GM21515 (cell line): Measurements from ENCODE around the gene SNN.

Experiments
- ATAC-seq: cut with Tn5 transposase; IDR thresholded peaks from one replicate; pipeline ENCODE4 v1.9.1; 2021; ENCODE audit not compliant: unreplicated experiment

SNN gene

GRCh38 chr16:11635113-11635652, 33.1 kb upstream of the SNN start:
- ATAC-seq = no peak

DNA sequence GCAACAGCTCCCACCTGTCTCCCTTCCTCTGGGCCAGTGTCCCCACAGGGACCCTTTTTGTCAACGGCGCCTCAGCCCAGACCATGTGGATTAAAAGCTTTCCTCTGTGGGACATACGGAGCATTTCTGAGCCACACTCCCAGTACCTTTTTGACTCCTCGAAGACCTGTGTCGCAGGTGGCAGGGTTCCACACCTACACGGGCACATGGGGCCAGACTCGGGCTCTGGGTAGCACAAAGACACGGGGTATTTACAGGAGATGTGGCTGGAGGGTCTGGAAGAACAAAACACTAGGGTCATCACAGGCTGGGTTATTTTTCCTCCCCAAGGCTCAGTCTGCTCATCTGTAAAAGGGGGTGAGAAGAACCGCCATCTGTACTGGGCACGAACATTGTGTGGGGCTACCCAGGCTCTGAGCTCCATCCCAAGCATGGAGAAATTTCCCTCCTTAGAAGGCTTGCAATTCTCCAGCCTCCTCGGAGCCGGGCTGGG, 32.5 kb upstream of the SNN start:
- no peak for ATAC-seq

GRCh38 chr16:11636172-11636721, 32.0 kb upstream of the SNN start:
- ATAC-seq = no peak

- ATAC-seq = no peak
These were observed 30.9 kb upstream of the SNN start for GRCh38 chr16:11637320-11637719.

DNA sequence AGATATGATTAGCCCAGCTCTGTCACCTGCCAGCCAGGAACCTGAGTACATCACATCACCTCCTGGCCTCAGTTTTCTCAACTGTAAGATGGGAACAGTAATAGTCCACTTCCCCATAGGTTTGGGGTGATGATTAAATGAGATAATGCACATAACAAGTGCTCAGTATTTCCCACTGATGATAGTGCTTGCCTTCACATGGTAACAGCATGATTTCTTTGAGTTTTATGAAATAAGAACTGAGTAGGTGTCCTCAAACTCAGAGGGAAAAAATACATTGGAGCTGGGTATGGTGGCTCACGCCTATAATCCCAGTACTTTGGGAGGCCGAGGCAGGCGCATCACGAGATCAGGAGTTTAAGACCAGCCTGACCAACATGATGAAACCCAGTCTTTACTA, 30.1 kb upstream of the SNN start:
- ATAC-seq = no peak

DNA sequence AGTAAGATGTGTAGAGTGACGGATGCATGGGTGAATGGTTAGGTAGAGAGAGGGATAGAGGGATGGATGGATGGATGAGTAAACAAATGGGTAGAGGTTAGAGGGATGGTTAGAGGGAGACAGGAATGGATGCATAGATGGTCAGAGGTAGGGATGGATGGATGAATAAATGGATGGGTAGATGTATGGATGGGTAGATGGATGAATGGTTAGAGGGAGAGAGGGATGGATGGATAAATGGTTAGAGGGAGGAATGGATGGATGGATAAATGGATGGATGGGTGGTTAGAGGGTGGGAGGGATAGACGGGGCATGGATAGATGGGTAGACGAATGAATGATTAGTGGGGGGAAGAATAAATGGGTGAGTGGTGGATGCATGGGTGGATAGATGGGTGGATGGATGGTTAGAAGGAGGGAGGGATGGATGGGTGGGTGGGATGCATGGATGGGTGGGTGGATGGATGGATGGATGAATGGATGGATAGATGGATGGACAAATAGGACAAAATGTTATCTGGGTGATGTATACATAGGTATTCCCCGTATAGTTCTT, 29.2 kb upstream of the SNN start:
- ATAC-seq = no peak

GRCh38 chr16:11639925-11640899, 28.0 kb upstream of the SNN start:
- ATAC-seq = no peak

DNA sequence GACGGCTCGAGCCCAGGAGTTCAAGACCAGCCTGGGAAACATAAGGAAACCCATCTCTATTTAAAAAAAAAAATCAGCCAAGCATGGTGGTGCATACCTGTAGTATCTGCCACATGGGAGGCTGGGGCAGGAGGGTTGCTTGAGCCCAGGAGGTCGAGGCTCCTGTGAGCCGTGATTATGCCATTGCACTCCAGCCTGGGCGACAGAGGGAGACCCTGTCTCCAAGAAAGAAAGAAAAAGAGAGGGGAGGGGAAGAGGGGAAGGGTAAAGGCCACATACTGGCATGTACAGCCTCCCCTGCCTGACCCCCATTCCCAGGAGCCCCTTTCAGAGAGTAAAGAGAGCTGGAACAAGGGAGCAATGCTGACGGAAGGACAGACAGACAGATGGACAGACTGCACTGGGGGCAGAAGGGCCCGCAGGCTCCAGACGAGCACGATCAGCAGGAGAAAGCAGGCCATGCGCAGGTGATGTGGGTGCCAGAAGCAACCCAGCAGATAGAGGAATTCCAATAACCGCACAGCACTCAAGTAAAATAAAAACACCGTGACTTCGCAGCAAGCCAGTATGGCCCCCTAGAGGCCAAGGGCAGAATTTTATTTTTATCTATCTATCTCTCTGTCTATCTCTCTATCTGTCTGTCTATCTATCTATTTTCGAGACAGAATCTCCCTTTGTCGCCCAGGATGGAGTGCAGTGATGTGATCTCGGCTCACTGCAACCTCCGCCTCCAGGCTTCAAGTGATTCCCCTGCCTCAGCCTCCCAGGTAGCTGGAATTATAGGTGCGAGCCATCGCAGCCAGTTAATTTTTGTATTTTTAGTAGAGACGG, 27.1 kb upstream of the SNN start:
- ATAC-seq = no peak

- no peak for ATAC-seq
These were observed 25.5 kb upstream of the SNN start for GRCh38 chr16:11642765-11643116.

DNA sequence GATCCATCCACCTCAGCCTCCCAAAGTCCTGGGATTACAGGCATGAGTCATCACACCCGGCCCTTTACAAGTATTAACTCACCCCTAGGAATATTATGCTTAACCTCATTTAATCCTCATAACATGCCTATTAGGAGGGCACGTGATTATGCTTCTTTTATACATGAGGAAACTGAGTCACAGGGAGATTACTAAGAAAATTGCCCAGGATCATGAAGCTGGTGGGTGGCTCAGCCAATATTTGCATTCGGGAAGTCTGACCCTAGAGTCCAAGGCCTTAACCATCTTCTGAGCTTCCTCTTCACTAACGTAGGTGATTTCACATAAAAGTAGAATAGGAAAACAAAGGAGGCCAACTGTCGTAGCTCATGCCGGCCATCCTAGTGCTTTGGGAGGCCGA, 19.0 kb upstream of the SNN start:
- ATAC-seq = no peak

GRCh38 chr16:11650641-11651591, 17.3 kb upstream of the SNN start:
- no peak for ATAC-seq

- no peak for ATAC-seq
These were observed 16.5 kb upstream of the SNN start for GRCh38 chr16:11651796-11652195.

- no peak for ATAC-seq
These were observed 12.6 kb upstream of the SNN start for GRCh38 chr16:11655655-11656054.

DNA sequence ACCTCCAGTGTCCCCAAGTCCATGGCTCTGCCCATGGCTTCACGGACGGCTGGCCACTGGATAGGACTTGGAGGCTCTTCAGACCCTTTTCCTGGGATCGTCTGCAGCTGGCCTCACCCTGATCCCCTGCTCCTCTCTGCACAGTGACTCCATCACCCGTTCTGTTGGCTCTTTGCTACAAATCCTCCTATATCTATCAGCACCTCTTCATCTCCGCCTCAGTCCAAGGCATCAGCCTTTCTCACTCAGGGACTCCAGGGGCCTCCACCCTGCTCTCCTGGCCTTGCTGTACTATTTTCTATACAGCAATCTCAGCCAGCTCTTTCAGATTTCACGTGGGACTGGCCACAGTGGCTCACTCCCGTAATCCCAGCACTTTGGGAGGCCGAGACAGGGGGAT, 10.7 kb upstream of the SNN start:
- ATAC-seq = no peak

DNA sequence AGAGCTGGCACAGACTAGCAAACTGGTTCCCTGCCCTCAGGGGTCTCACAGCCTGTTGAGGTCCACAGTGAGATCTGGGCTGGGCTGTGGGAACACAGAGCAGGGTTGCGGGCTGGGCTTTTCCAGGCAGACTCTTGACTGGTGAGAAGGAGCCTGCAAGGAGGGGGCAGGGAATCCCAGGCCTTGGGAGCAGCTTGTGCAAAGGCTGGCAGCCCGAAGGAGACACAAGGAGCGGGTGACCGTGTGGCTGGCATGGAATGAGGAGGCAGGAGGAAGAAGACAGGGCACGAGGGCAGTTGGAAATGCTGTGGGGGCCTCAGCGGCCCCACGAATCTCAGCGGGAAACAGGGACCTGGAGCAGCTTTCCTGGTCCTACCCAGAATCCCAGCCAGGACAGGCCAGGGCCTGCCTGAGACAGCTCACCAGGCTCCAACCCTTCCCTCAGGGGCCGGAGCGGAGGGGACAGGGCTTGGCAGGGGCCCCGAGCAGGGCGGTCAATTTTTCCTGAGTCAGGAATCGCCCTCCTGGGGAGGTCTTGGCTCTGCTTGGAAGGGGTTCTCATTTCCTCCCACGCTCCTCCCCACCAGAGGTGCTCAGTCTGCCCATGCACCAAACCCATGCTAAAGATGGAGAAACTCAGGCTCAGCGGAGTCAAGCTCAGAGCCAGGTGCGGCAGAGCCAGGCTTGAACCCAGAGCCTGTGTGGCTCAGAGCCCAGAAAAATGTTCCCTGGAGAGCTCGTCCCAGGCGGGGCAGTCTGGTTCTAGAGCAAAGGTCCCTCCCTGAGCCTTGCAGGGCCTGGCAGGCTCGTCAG, 9.2 kb upstream of the SNN start:
- ATAC-seq = no peak

DNA sequence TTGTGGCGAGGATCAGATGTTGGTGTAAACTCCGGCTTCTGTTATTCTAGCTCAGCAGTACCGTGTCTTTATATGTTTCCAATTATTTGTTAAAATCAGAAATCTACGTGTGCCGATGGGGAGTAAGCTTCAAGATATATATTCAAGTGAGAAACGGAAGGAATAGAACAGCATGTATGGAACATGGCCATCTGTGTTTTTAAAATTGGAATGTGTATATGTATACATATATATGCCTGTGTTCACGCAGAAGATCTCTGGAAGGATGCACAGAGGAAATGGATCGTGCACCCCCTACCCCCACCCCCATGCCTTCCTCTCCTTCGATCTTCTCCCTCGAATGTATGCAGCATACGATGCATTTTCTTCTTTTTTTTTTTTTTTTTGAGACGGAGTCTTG, 7.7 kb upstream of the SNN start:
- ATAC-seq = no peak

- ATAC-seq = no peak
These were observed 5.7 kb upstream of the SNN start for GRCh38 chr16:11662582-11662981.

GRCh38 chr16:11665071-11665491, 3.2 kb upstream of the SNN start:
- ATAC-seq = no peak
